ES-I3 (cell line): Measurements from ENCODE around the gene SFXN4.
"Not testable (repeated sequence)": the region's sequence is repeated elsewhere in the genome, so short reads cannot be mapped to it uniquely, and the experiment has no call there.

Source experiments
- H3K36me3 ChIP-seq: 2 replicates; pipeline ENCODE4 v1.6.1; 2013; ENCODE audit warnings: mild to moderate bottlenecking, low read length, control low read depth, moderate library complexity; ENCODE audit not compliant: insufficient read depth
- H3K4me1 ChIP-seq: 2 replicates; pipeline ENCODE4 v1.6.1; 2013; ENCODE audit warnings: mild to moderate bottlenecking, control low read depth, low read length; ENCODE audit not compliant: insufficient read depth
- H3K9ac ChIP-seq: 2 replicates; pipeline ENCODE4 v1.6.1; 2013; ENCODE audit warnings: low read depth, mild to moderate bottlenecking, low read length, moderate library complexity
- H3K9me3 ChIP-seq: 2 replicates; pipeline ENCODE4 v1.6.1; 2013; ENCODE audit warnings: mild to moderate bottlenecking, low read length, moderate library complexity; ENCODE audit not compliant: control insufficient read depth, insufficient read depth

The SFXN4 gene

GRCh38 chr10:119101366-119102098 lies 64.0 kb downstream of the SFXN4 start:
- Histone ChIP-seq H3K9me3 (no peaks in the 10 kb centered on the region), H3K9ac (no peak overlapping the region), H3K4me1 (no peaks in the 10 kb centered on the region), H3K36me3 (no peaks in the 10 kb centered on the region; the same call in 1 of the 2 replicates)

- no peaks in the 10 kb centered on the region for H3K4me1 ChIP-seq
- no peaks in the 10 kb centered on the region for H3K9me3 ChIP-seq
- no peak overlapping the region for H3K9ac ChIP-seq
- no peaks in the 10 kb centered on the region for H3K36me3 ChIP-seq
Observed at GRCh38 chr10:119100434-119101238, 64.9 kb downstream of the SFXN4 start.

- no peaks in the 10 kb centered on the region for H3K36me3 ChIP-seq
- no peaks in the 10 kb centered on the region for H3K9me3 ChIP-seq
- H3K4me1 ChIP-seq, result peaks cover 3% of the 10 kb centered on the region; the same call in 1 of the 2 replicates
- H3K9ac ChIP-seq, result no peak overlapping the region
Observed at GRCh38 chr10:119098576-119098975, 66.9 kb downstream of the SFXN4 start.

- not testable (repeated sequence) for H3K9me3 ChIP-seq, H3K4me1 ChIP-seq
Observed at GRCh38 chr10:119096641-119097415, 68.7 kb downstream of the SFXN4 start.

GRCh38 chr10:119095640-119096039 lies 69.9 kb downstream of the SFXN4 start:
- Histone ChIP-seq H3K9me3 (no peaks in the 10 kb centered on the region), H3K4me1 (peaks cover 3% of the 10 kb centered on the region; the same call in 1 of the 2 replicates), H3K9ac (no peak overlapping the region), H3K36me3 (no peaks in the 10 kb centered on the region)

More at GRCh38 chr10:119096641-119097415, 68.7 kb downstream of the SFXN4 start:
- not testable (repeated sequence) for H3K9ac ChIP-seq, H3K36me3 ChIP-seq

- Histone ChIP-seq H3K36me3 (no peaks in the 10 kb centered on the region), H3K9me3 (no peaks in the 10 kb centered on the region), H3K4me1 (peaks cover 3% of the 10 kb centered on the region; the same call in 1 of the 2 replicates), H3K9ac (no peak overlapping the region)
Observed at GRCh38 chr10:119090968-119091367, 74.5 kb downstream of the SFXN4 start.
